ENCODE measurements around the gene ASCL4.

The ASCL4 gene

GRCh38 chr12:107762874-107763273 lies 11.6 kb upstream of the ASCL4 start:
- no peak for DNase-seq (ENCODE audit: low spot score)
- H3K4me3 ChIP-seq, result no peak overlapping the region
- TF ChIP-seq, protein P1, sequence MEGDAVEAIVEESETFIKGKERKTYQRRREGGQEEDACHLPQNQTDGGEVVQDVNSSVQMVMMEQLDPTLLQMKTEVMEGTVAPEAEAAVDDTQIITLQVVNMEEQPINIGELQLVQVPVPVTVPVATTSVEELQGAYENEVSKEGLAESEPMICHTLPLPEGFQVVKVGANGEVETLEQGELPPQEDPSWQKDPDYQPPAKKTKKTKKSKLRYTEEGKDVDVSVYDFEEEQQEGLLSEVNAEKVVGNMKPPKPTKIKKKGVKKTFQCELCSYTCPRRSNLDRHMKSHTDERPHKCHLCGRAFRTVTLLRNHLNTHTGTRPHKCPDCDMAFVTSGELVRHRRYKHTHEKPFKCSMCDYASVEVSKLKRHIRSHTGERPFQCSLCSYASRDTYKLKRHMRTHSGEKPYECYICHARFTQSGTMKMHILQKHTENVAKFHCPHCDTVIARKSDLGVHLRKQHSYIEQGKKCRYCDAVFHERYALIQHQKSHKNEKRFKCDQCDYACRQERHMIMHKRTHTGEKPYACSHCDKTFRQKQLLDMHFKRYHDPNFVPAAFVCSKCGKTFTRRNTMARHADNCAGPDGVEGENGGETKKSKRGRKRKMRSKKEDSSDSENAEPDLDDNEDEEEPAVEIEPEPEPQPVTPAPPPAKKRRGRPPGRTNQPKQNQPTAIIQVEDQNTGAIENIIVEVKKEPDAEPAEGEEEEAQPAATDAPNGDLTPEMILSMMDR (IDR thresholded peaks at IDR 0.05), result no peak
- H3K27ac ChIP-seq, result no peak overlapping the region

DNA sequence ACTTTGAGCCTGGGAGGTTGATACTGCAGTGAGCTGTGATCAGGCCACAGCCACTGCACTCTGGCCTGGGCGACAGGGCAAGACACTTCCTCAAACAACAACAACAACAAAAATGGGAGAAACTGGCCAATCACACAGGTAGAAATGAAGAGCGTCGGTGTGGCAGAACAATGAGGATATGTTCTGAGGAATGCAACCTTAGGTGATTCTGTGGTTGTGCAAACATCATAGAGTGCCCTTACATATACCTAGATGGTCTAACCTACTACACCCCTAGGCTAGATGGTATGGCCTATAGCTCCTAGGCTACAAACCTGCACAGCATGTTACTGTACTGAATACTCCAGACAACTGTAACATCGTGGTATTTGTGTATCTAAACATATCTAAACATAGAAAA lies 9.9 kb upstream of the ASCL4 start:
- DNase-seq (ENCODE audit: low spot score), result no peak
- TF ChIP-seq, protein P1 (IDR thresholded peaks at IDR 0.05), result no peak
- no peak overlapping the region for H3K27ac ChIP-seq
- H3K4me3 ChIP-seq, result no peak overlapping the region

DNA sequence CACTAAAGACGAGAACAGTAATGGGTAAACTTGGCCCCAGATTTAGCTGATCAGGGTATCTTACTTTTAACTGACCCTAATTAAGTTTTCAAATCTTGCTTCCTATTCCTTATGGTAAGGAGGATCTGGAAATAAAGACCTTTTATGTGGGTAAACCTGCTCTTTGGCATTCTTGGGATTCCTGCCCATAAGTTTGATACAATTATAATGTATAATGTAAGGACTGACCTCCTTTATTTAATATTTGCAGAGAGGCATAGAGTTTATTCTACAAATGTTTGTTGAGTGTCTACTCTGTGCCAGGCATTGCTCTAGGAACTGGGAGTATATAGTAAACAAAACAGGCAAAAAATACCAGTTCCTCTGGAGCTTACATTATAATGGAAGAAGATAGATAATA lies 9.2 kb upstream of the ASCL4 start:
- no peak overlapping the region for H3K4me3 ChIP-seq
- DNase-seq (ENCODE audit: low spot score), result no peak
- TF ChIP-seq, protein P1 (IDR thresholded peaks at IDR 0.05), result no peak
- H3K27ac ChIP-seq, result no peak overlapping the region

- TF ChIP-seq, protein P1 (IDR thresholded peaks at IDR 0.05), result no peak
These were observed 7.0 kb upstream of the ASCL4 start for GRCh38 chr12:107767466-107767865.

GRCh38 chr12:107775093-107775721 lies 703 bp downstream of the ASCL4 start:
- TF ChIP-seq, protein P1 (IDR thresholded peaks at IDR 0.05), result no peak
- DNase-seq (ENCODE audit: low spot score), result no peak
- Histone ChIP-seq H3K27ac (no peak overlapping the region), H3K4me3 (peak overlapping the region; percentile 60)

More at GRCh38 chr12:107767466-107767865, 7.0 kb upstream of the ASCL4 start:
- no peak overlapping the region for H3K4me3 ChIP-seq
- no peak for DNase-seq (ENCODE audit: low spot score)
- H3K27ac ChIP-seq, result no peak overlapping the region

DNA sequence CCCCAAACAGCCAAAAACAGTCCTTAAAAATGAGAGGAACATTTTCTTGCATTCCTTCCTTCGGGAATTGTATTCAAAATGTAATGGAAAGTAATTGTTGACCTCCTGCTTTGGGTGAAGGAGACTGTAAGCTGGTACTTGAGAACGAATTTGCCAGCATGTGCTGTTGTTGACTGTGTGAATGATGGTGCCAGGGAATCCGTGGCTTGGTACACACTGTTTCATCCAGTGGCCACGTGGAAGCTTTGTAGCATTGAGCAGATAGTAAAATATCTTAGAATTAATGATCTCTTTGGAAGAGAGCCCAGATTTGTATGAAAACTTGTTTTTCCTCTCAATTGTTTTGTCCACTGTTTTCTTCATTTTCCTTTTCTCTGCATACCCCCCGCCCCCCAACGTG lies 1.7 kb downstream of the ASCL4 start:
- TF ChIP-seq, protein P1 (IDR thresholded peaks at IDR 0.05), result no peak
- H3K27ac ChIP-seq, result no peak overlapping the region
- DNase-seq (ENCODE audit: low spot score), result no peak
- no peak overlapping the region for H3K4me3 ChIP-seq

DNA sequence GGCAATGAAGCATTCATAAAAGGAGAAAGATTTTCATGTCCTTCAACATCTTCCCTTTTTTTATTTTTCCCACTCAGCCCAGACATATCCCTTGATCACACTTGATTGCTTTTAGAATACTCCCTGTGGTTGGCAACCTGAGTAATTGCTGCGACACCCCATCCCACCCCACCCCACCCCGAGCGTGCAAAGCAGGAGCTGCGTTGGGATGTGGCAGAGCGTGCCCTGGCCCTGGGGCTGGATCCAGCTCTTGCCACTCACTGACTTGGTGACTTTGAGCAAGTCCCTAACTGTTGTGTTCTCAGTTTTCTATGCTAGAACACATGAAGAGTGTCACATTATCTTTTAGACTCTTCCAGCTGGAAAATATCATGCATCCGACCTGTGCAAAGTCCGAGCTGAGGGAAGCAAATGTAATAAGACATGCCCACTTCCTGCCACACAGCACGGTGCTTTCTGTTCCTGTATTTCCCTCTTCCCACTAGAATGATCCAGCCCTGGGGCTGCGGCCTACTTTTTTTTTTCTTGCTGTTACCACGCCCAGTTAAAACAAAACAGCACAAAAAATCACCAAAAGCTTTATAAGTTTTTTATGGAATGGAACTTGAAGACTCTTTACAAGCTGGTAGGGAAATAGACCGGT lies 4.0 kb downstream of the ASCL4 start:
- Histone ChIP-seq H3K27ac (peak overlapping the region in 1 of 2 donors; percentile 28), H3K4me3 (no peak overlapping the region)
- TF ChIP-seq, protein P1 (IDR thresholded peaks at IDR 0.05), result no peak
- DNase-seq (ENCODE audit: low spot score), result no peak
